IPS-18a (cell line): Measurements from ENCODE around the gene LARP4B.

Experiments
- H3K27ac ChIP-seq: one replicate; pipeline ENCODE4 v1.5.1; 2013; ENCODE audit warnings: low read length
- H3K27me3 ChIP-seq: one replicate; pipeline ENCODE4 v1.6.1; 2013; ENCODE audit warnings: mild to moderate bottlenecking, low read length; ENCODE audit not compliant: control insufficient read depth, insufficient read depth
- H3K36me3 ChIP-seq: one replicate; pipeline ENCODE4 v1.6.1; 2013; ENCODE audit warnings: low read depth, low read length; ENCODE audit not compliant: control insufficient read depth
- H3K4me1 ChIP-seq: one replicate; pipeline ENCODE4 v1.6.1; 2013; ENCODE audit warnings: low read depth, low read length; ENCODE audit not compliant: control insufficient read depth
- H3K4me3 ChIP-seq: one replicate; pipeline ENCODE4 v1.5.1; 2013; ENCODE audit warnings: low read length
- H3K9ac ChIP-seq: one replicate; pipeline ENCODE4 v1.6.1; 2013; ENCODE audit warnings: mild to moderate bottlenecking, low read length, moderate library complexity
- H3K9me3 ChIP-seq: one replicate; pipeline ENCODE4 v1.6.1; 2013; ENCODE audit warnings: low read depth, low read length; ENCODE audit not compliant: control insufficient read depth

The LARP4B gene

GRCh38 chr10:931326-932318 lies at the start of gene LARP4B:
Gene LARP4B, minus strand, starts transcription at chr10:931705. Its CDS starts 45,984 bp downstream, at chr10:885721.
- peaks cover 16% of the 10 kb centered on the region for H3K4me1 ChIP-seq
- H3K4me3 ChIP-seq = peak within 1 kb of the TSS; percentile 61
- H3K27ac ChIP-seq = no peak within 1 kb of the TSS
- H3K36me3 ChIP-seq = no peaks in the 10 kb centered on the region
- peak within 1 kb of the TSS; percentile 46 for H3K9ac ChIP-seq
- H3K27me3 ChIP-seq = no peaks in the 10 kb centered on the region
- H3K9me3 ChIP-seq = no peaks in the 10 kb centered on the region

- Histone ChIP-seq H3K9me3 (peaks cover 27% of the 10 kb centered on the region), H3K27me3 (no peaks in the 10 kb centered on the region), H3K9ac (no peak overlapping the region), H3K4me1 (no peaks in the 10 kb centered on the region), H3K4me3 (no peak overlapping the region), H3K27ac (no peak overlapping the region), H3K36me3 (no peaks in the 10 kb centered on the region)
These were observed 49.1 kb upstream of the LARP4B start for GRCh38 chr10:980468-981093.

- Histone ChIP-seq H3K9ac (no peak overlapping the region), H3K27ac (no peak overlapping the region), H3K27me3 (no peaks in the 10 kb centered on the region), H3K4me3 (no peak overlapping the region), H3K4me1 (no peaks in the 10 kb centered on the region), H3K9me3 (peaks cover 27% of the 10 kb centered on the region), H3K36me3 (no peaks in the 10 kb centered on the region)
These were observed 47.4 kb upstream of the LARP4B start for GRCh38 chr10:978826-979421.

GRCh38 chr10:976316-976715 lies 44.8 kb upstream of the LARP4B start:
- no peak overlapping the region for H3K4me3 ChIP-seq
- H3K9me3 ChIP-seq = peaks cover 27% of the 10 kb centered on the region
- peaks cover 3% of the 10 kb centered on the region for H3K4me1 ChIP-seq
- no peaks in the 10 kb centered on the region for H3K36me3 ChIP-seq
- H3K9ac ChIP-seq = no peak overlapping the region
- H3K27me3 ChIP-seq = no peaks in the 10 kb centered on the region
- no peak overlapping the region for H3K27ac ChIP-seq

- no peak overlapping the region for H3K9ac ChIP-seq
- no peaks in the 10 kb centered on the region for H3K36me3 ChIP-seq
- H3K9me3 ChIP-seq = peaks cover 11% of the 10 kb centered on the region
- H3K4me3 ChIP-seq = no peak overlapping the region
- H3K4me1 ChIP-seq = peaks cover 3% of the 10 kb centered on the region
- H3K27me3 ChIP-seq = no peaks in the 10 kb centered on the region
- H3K27ac ChIP-seq = no peak overlapping the region
These were observed 43.2 kb upstream of the LARP4B start for GRCh38 chr10:974785-975074.

GRCh38 chr10:974038-974784 lies 42.7 kb upstream of the LARP4B start:
- Histone ChIP-seq H3K27me3 (no peaks in the 10 kb centered on the region), H3K9me3 (peaks cover 8% of the 10 kb centered on the region), H3K27ac (no peak overlapping the region), H3K4me1 (peaks cover 3% of the 10 kb centered on the region), H3K4me3 (no peak overlapping the region), H3K36me3 (no peaks in the 10 kb centered on the region), H3K9ac (no peak overlapping the region)

GRCh38 chr10:972763-973162 lies 41.3 kb upstream of the LARP4B start:
- peaks cover 3% of the 10 kb centered on the region for H3K4me1 ChIP-seq
- H3K36me3 ChIP-seq = no peaks in the 10 kb centered on the region
- H3K27ac ChIP-seq = no peak overlapping the region
- H3K9me3 ChIP-seq = no peaks in the 10 kb centered on the region
- H3K4me3 ChIP-seq = no peak overlapping the region
- no peaks in the 10 kb centered on the region for H3K27me3 ChIP-seq
- no peak overlapping the region for H3K9ac ChIP-seq

GRCh38 chr10:971613-972012 lies 40.1 kb upstream of the LARP4B start:
- Histone ChIP-seq H3K4me3 (no peak overlapping the region), H3K36me3 (no peaks in the 10 kb centered on the region), H3K27me3 (no peaks in the 10 kb centered on the region), H3K9ac (no peak overlapping the region), H3K27ac (no peak overlapping the region), H3K9me3 (no peaks in the 10 kb centered on the region), H3K4me1 (peaks cover 3% of the 10 kb centered on the region)

- Histone ChIP-seq H3K4me3 (no peak overlapping the region), H3K27me3 (no peaks in the 10 kb centered on the region), H3K36me3 (no peaks in the 10 kb centered on the region), H3K4me1 (peaks cover 3% of the 10 kb centered on the region), H3K27ac (no peak overlapping the region), H3K9me3 (no peaks in the 10 kb centered on the region), H3K9ac (no peak overlapping the region)
These were observed 39.6 kb upstream of the LARP4B start for GRCh38 chr10:971150-971542.

- Histone ChIP-seq H3K36me3 (no peaks in the 10 kb centered on the region), H3K4me3 (no peak overlapping the region), H3K27me3 (no peaks in the 10 kb centered on the region), H3K9me3 (no peaks in the 10 kb centered on the region), H3K27ac (no peak overlapping the region), H3K9ac (no peak overlapping the region), H3K4me1 (peaks cover 3% of the 10 kb centered on the region)
These were observed 39.0 kb upstream of the LARP4B start for GRCh38 chr10:970311-971149.
